K562 (cell line): ENCODE measurements around the gene FLT1. TPM values are rescaled to one million over a fixed set of nuclear protein-coding genes. Genes with fewer than 3 reads are reported as not detected.

Experiments used
- BACH1 ChIP-seq: fragments of 200-800 bp; sonication (Bioruptor generic); IDR thresholded peaks from 2 replicates; pipeline ENCODE4 v1.6.1; 2016; ENCODE audit warnings: missing genetic modification characterization, missing compliant biosample characterization
- CREB1 ChIP-seq, 2 experiments: sonication (generic) in 1 of 2; formaldehyde crosslinking in 1 of 2; IDR thresholded peaks; 2 replicates each; pipeline versions ENCODE4 v1.6.1 to v1.8.0; 2012 to 2022; ENCODE audit warnings: inconsistent platforms in 1 of 2, mild to moderate bottlenecking in 1 of 2, missing genetic modification reagents in 1 of 2, moderate library complexity in 1 of 2
- ERF ChIP-seq: fragments of 450-650 bp; formaldehyde crosslinking; IDR thresholded peaks from 2 replicates; pipeline ENCODE4 v1.4.0; 2020; ENCODE audit warnings: mild to moderate bottlenecking, mixed read lengths
- HDAC8 ChIP-seq: fragments of 450-650 bp; IDR thresholded peaks from 2 replicates; pipeline ENCODE4 v1.6.1; 2016; ENCODE audit warnings: mild to moderate bottlenecking, missing genetic modification characterization, moderate library complexity, missing compliant biosample characterization
- HNRNPLL ChIP-seq: fragments of 200-400 bp; formaldehyde crosslinking; IDR thresholded peaks from 2 replicates; pipeline ENCODE4 v1.6.1; 2017; ENCODE audit warnings: low read length, low read depth, mild to moderate bottlenecking; ENCODE audit not compliant: poor library complexity, severe bottlenecking
- MBD2 ChIP-seq: sonication (generic); IDR thresholded peaks from 2 replicates; pipeline ENCODE4 v1.6.1; 2016; ENCODE audit warnings: low read depth, borderline replicate concordance
- NFATC3 ChIP-seq: fragments of 450-650 bp; IDR thresholded peaks from 2 replicates; pipeline ENCODE4 v1.6.1; 2017; ENCODE audit warnings: mild to moderate bottlenecking
- NR2C1 ChIP-seq, 2 experiments: fragments of 450-650 bp; IDR thresholded peaks; 2 replicates each; pipeline ENCODE4 v1.6.1; 2017; ENCODE audit warnings: mild to moderate bottlenecking in 2 of 2, antibody characterized with exemption in 1 of 2, inconsistent platforms in 1 of 2, missing compliant biosample characterization in 1 of 2, missing genetic modification characterization in 1 of 2
- SP2 ChIP-seq: IDR thresholded peaks from 2 replicates; pipeline ENCODE4 v1.6.1; 2011; ENCODE audit warnings: mild to moderate bottlenecking, low read depth, low read length, moderate library complexity; ENCODE audit not compliant: poor library complexity, severe bottlenecking; ENCODE audit errors: extremely low read depth
- TFAM ChIP-seq: fragments of 250-450 bp; sonication (Bioruptor Pico); conservative IDR thresholded peaks from 2 replicates; pipeline ENCODE4 v1.5.0; 2021; ENCODE audit warnings: mild to moderate bottlenecking, moderate library complexity
- TGIF2 ChIP-seq: sonication (generic); formaldehyde crosslinking; IDR thresholded peaks from 2 replicates; pipeline ENCODE4 v1.8.1; 2022; ENCODE audit warnings: mild to moderate bottlenecking, missing genetic modification reagents, moderate library complexity
- ZBTB8A ChIP-seq: fragments of 450-650 bp; IDR thresholded peaks from 2 replicates; pipeline ENCODE4 v1.6.1; 2018; ENCODE audit warnings: mild to moderate bottlenecking, moderate library complexity; ENCODE audit not compliant: partially characterized antibody
- ZNF146 ChIP-seq: IDR thresholded peaks from one replicate; pipeline ENCODE4 v1.6.1; 2018; ENCODE audit warnings: missing compliant biosample characterization; ENCODE audit not compliant: unreplicated experiment
- ZNF347 ChIP-seq: fragments of 450-650 bp; formaldehyde crosslinking; IDR thresholded peaks from 2 replicates; pipeline ENCODE4 v1.4.0; 2020; ENCODE audit warnings: low read depth, mild to moderate bottlenecking, moderate library complexity
- ZNF431 ChIP-seq: sonication (generic); formaldehyde crosslinking; IDR thresholded peaks from 2 replicates; pipeline ENCODE4 v1.8.0; 2022; ENCODE audit warnings: mild to moderate bottlenecking, missing genetic modification reagents
- polyA plus RNA-seq, 8 experiments: library from polyadenylated mRNA; depleted of rRNA in 4 of 8; stranded (reverse) in 5 of 8; unstranded in 3 of 8; fragments of >200 nt; fragmentation: Nextera tagmentation in 2 of 8; fragmentation: Illumina TruSeq in 1 of 8; extraction: Ambion mirVana in 2 of 8; extraction: Trizol in 1 of 8; gene quantifications; 2 replicates each; pipeline versions ENCODE4 v1.2.1 to v1.2.3, GENCODE V29; 2011 to 2014; ENCODE audit warnings: inconsistent platforms in 1 of 8, missing spikeins in 1 of 8
- total RNA-seq, 7 experiments: library from RNA; depleted of rRNA in 6 of 7; stranded (reverse); fragments of >200 nt in 6 of 7; fragmentation: Illumina TruSeq in 2 of 7; extraction: Trizol in 2 of 7; gene quantifications; 2 replicates each; pipeline versions ENCODE4 v1.2.1 to v1.2.3, GENCODE V29; 2011 to 2021; ENCODE audit warnings: low replicate concordance in 1 of 7
- TF ChIP-seq, protein P1 (sequence below): fragments of 450-650 bp; IDR thresholded peaks from 2 replicates; pipeline ENCODE4 v1.6.1; 2016; ENCODE audit warnings: mild to moderate bottlenecking
- TF ChIP-seq, protein P2 (sequence below): fragments of 450-650 bp; IDR thresholded peaks from 2 replicates; pipeline ENCODE4 v1.6.1; 2016; ENCODE audit warnings: low read depth, mild to moderate bottlenecking, moderate library complexity
- TF ChIP-seq, protein P3 (sequence below), 2 experiments: IDR thresholded peaks in 1 of 2; conservative IDR thresholded peaks in 1 of 2; 2 replicates each; pipeline ENCODE4 v1.6.1; 2016; ENCODE audit warnings: low read depth in 2 of 2, mild to moderate bottlenecking in 1 of 2, missing compliant biosample characterization in 1 of 2, missing genetic modification characterization in 1 of 2, moderate library complexity in 1 of 2
- TF ChIP-seq, protein P4 (sequence below): fragments of 450-650 bp; formaldehyde crosslinking; IDR thresholded peaks from 2 replicates; pipeline ENCODE4 v1.4.0; 2020; ENCODE audit warnings: mild to moderate bottlenecking, moderate library complexity

Gene FLT1
- total and polyA plus RNA-seq, 9 of the 15 experiments (the other 6 are each of a cell fraction or from before 2014, with no cell fraction given) = 0.01 to 2.0 (median 0.22) TPM

DNA sequence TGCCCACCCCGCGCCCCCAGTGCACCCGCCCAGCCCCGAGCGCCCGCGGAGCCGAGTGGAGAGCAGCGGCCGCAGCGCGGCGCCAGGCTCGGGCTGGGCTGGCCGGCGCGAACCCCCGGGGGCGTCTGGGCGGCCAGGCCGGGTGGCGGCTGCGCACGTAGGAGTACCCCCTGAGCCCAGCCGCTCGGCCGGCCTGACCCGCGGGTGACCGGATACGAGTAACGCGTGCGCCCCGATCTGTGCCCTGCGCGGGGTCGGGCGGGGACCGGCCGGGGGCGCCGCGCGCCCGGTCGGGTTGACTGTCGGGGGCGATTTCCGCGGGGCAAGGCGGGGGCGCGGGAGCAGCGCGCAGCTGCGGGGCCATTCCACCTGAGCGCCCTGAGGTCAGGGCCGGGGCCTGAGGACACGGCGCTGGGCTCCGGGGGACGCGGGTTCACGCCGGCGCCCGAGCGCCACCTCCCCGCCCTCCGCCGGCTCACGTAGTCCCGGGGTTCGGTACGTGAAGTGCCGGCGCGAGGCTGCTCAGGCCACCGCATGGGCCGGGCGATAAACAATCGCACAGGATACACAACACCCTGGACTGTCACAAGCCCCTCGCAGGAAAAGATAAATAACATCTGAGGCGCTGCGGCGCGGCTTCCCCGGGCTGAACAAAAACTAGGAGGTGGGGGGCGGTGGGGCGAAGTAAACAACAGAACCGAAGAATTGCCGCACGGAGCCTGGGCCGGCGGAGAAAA lies 37.6 kb upstream of the FLT1 start (continued):
- TF ChIP-seq, protein P1, sequence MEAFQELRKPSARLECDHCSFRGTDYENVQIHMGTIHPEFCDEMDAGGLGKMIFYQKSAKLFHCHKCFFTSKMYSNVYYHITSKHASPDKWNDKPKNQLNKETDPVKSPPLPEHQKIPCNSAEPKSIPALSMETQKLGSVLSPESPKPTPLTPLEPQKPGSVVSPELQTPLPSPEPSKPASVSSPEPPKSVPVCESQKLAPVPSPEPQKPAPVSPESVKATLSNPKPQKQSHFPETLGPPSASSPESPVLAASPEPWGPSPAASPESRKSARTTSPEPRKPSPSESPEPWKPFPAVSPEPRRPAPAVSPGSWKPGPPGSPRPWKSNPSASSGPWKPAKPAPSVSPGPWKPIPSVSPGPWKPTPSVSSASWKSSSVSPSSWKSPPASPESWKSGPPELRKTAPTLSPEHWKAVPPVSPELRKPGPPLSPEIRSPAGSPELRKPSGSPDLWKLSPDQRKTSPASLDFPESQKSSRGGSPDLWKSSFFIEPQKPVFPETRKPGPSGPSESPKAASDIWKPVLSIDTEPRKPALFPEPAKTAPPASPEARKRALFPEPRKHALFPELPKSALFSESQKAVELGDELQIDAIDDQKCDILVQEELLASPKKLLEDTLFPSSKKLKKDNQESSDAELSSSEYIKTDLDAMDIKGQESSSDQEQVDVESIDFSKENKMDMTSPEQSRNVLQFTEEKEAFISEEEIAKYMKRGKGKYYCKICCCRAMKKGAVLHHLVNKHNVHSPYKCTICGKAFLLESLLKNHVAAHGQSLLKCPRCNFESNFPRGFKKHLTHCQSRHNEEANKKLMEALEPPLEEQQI = peak; percentile 20; the same call in 1 of the 2 replicates
- TF ChIP-seq, protein P2, sequence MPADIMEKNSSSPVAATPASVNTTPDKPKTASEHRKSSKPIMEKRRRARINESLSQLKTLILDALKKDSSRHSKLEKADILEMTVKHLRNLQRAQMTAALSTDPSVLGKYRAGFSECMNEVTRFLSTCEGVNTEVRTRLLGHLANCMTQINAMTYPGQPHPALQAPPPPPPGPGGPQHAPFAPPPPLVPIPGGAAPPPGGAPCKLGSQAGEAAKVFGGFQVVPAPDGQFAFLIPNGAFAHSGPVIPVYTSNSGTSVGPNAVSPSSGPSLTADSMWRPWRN = no peak
- TF ChIP-seq ZBTB8A = no peak
- no peak for TF ChIP-seq ZNF146 (CRISPR knock-in tag)
- TF ChIP-seq ERF (CRISPR knock-in tag) = 0 out of 2 replicates have a peak, but pooled peaks have one; percentile 19
- TF ChIP-seq NR2C1 (IDR thresholded peaks at IDR 0.05) = no peak
- no peak for TF ChIP-seq NR2C1 (tag; IDR thresholded peaks at IDR 0.05)
- TF ChIP-seq HDAC8 = no peak
- TF ChIP-seq NFATC3 = no peak
- TF ChIP-seq SP2 = no peak
- TF ChIP-seq, protein P3, sequence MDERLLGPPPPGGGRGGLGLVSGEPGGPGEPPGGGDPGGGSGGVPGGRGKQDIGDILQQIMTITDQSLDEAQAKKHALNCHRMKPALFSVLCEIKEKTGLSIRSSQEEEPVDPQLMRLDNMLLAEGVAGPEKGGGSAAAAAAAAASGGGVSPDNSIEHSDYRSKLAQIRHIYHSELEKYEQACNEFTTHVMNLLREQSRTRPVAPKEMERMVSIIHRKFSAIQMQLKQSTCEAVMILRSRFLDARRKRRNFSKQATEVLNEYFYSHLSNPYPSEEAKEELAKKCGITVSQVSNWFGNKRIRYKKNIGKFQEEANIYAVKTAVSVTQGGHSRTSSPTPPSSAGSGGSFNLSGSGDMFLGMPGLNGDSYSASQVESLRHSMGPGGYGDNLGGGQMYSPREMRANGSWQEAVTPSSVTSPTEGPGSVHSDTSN (CRISPR knock-in tag; IDR thresholded peaks at IDR 0.05; ENCODE audit: low read depth) = no peak
- TF ChIP-seq, protein P3 (tag; conservative IDR thresholded peaks at IDR 0.05; ENCODE audit: low read depth) = peak; percentile 58; the same call in 1 of the 2 replicates
- TF ChIP-seq TGIF2 (CRISPR knock-in tag) = no peak
- no peak for TF ChIP-seq MBD2
- no peak for TF ChIP-seq ZNF347 (CRISPR knock-in tag)
- TF ChIP-seq HNRNPLL = peak; percentile 51
- TF ChIP-seq BACH1 (tag) = no peak
- no peak for TF ChIP-seq ZNF431 (CRISPR knock-in tag)
- 0 out of 2 replicates have a peak, but pooled peaks have one; percentile 19 for TF ChIP-seq CREB1 (IDR thresholded peaks at IDR 0.05)
- no peak for TF ChIP-seq CREB1 (CRISPR knock-in tag; IDR thresholded peaks at IDR 0.05)
- TF ChIP-seq, protein P4, sequence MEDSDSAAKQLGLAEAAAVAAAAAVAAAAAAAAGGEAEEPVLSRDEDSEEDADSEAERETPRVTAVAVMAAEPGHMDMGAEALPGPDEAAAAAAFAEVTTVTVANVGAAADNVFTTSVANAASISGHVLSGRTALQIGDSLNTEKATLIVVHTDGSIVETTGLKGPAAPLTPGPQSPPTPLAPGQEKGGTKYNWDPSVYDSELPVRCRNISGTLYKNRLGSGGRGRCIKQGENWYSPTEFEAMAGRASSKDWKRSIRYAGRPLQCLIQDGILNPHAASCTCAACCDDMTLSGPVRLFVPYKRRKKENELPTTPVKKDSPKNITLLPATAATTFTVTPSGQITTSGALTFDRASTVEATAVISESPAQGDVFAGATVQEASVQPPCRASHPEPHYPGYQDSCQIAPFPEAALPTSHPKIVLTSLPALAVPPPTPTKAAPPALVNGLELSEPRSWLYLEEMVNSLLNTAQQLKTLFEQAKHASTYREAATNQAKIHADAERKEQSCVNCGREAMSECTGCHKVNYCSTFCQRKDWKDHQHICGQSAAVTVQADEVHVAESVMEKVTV (CRISPR knock-in tag) = no peak
- no peak for TF ChIP-seq TFAM
